H1 (cell line): Measurements from ENCODE around the gene TLR4. TPM values are rescaled to one million over a fixed set of nuclear protein-coding genes. Genes with fewer than 3 reads are reported as not detected.

Experiments
- CTCF ChIA-PET: fragments of 300-600 bp; sonication (Branson Sonifier 250); formaldehyde crosslinking; loops from one replicate; lab custom pipeline; 2021; ENCODE audit not compliant: partially characterized antibody; lab: Charles Lee
- POLR2A ChIA-PET: fragments of 300-600 bp; sonication (Branson Sonifier 250); formaldehyde crosslinking; loops from one replicate; lab custom pipeline; 2021; ENCODE audit warnings: inconsistent platforms; ENCODE audit not compliant: partially characterized antibody; lab: Charles Lee
- DNase-seq, 2 experiments: peaks; one replicate each; pipeline versions ENCODE4 v3.0.0 to v3.0.0-alpha.2; 2010 to 2022; ENCODE audit warnings: low spot score in 2 of 2, low read depth in 1 of 2, mixed read lengths in 1 of 2
- FAIRE-seq: peaks from 2 replicates; lab custom pipeline; 2011; peaks lifted over from hg19 to GRCh38; lab: Jason Lieb, UNC
- H2AFZ ChIP-seq: 2 replicates; pipeline ENCODE4 v1.8.1; 2012; ENCODE audit warnings: low read length, inconsistent platforms
- H2AK5ac ChIP-seq: 2 replicates; pipeline ENCODE4 v1.6.1; 2013; ENCODE audit warnings: low read depth, low read length
- H2BK120ac ChIP-seq: replicated peaks from 2 replicates; pipeline ENCODE3; 2013; ENCODE audit warnings: low read depth, low read length, inconsistent platforms
- H2BK12ac ChIP-seq: 2 replicates; pipeline ENCODE4 v1.6.1; 2013; ENCODE audit warnings: low read depth, low read length
- H2BK15ac ChIP-seq: 2 replicates; pipeline ENCODE4 v1.6.1; 2013; ENCODE audit warnings: low read length
- H2BK20ac ChIP-seq: 2 replicates; pipeline ENCODE4 v1.6.1; 2013; ENCODE audit warnings: low read length
- H2BK5ac ChIP-seq: 2 replicates; pipeline ENCODE4 v1.6.1; 2013; ENCODE audit warnings: low read depth, low read length
- H3K14ac ChIP-seq: 2 replicates; pipeline ENCODE4 v1.6.1; 2013; ENCODE audit warnings: inconsistent platforms; ENCODE audit not compliant: insufficient read length
- H3K18ac ChIP-seq: 2 replicates; pipeline ENCODE4 v1.6.1; 2013; ENCODE audit warnings: low read length; ENCODE audit errors: extremely low read depth
- H3K23ac ChIP-seq: 2 replicates; pipeline ENCODE4 v1.6.1; 2013; ENCODE audit warnings: inconsistent platforms; ENCODE audit not compliant: insufficient read length
- H3K23me2 ChIP-seq: 2 replicates; pipeline ENCODE4 v1.6.1; 2013; ENCODE audit warnings: low read depth, low read length
- H3K27ac ChIP-seq: 2 replicates; pipeline ENCODE4 v1.6.1; 2011; ENCODE audit warnings: low read depth, low read length, inconsistent platforms
- H3K27me3 ChIP-seq, 4 experiments: replicated peaks in 1 of 4; 1 replicate in 1 of 4; 2 replicates in 3 of 4; pipeline versions ENCODE4 v1.6.1 to v1.8.1; 2011 to 2013; ENCODE audit warnings: low read length in 3 of 4, mild to moderate bottlenecking in 3 of 4, inconsistent platforms in 2 of 4, mixed read lengths in 2 of 4, moderate library complexity in 1 of 4; ENCODE audit not compliant: control insufficient read depth in 3 of 4, insufficient read depth in 3 of 4; ENCODE audit errors: extremely low read depth in 1 of 4
- H3K36me3 ChIP-seq, 4 experiments: 2 replicates each; pipeline versions ENCODE4 v1.6.1 to v1.8.1; 2011 to 2013; ENCODE audit warnings: mild to moderate bottlenecking in 4 of 4, low read length in 3 of 4, moderate library complexity in 2 of 4, control low read depth in 1 of 4, inconsistent platforms in 1 of 4; ENCODE audit not compliant: insufficient read depth in 4 of 4, control insufficient read depth in 2 of 4
- H3K4ac ChIP-seq: replicated peaks from 2 replicates; pipeline ENCODE3; 2013; ENCODE audit warnings: low read length, low read depth, mixed read lengths, inconsistent platforms; ENCODE audit not compliant: insufficient read length
- H3K4me1 ChIP-seq, 4 experiments: replicated peaks in 1 of 4; 1 replicate in 1 of 4; 2 replicates in 3 of 4; pipeline versions ENCODE4 v1.6.1 to v1.8.1; 2011 to 2013; ENCODE audit warnings: low read length in 3 of 4, inconsistent platforms in 2 of 4, mixed read lengths in 1 of 4; ENCODE audit not compliant: insufficient read depth in 4 of 4, control insufficient read depth in 3 of 4
- H3K4me2 ChIP-seq, 2 experiments: 2 replicates each; pipeline versions ENCODE4 v1.6.1 to v1.8.1; 2011 to 2013; ENCODE audit warnings: low read depth in 2 of 2, low read length in 2 of 2, control low read depth in 1 of 2, inconsistent platforms in 1 of 2, mild to moderate bottlenecking in 1 of 2; ENCODE audit not compliant: insufficient read depth in 1 of 2
- H3K4me3 ChIP-seq, 4 experiments: fragments of 200-600, 300-600 bp in 1 of 4; sonication (generic), shearing (Covaris generic), sonication (Bioruptor Twin) in 1 of 4; 2 replicates each; pipeline versions ENCODE4 v1.5.1 to v1.8.1; 2011 to 2016; ENCODE audit warnings: low read length in 4 of 4, low read depth in 3 of 4, control low read depth in 2 of 4, inconsistent platforms in 2 of 4, mild to moderate bottlenecking in 2 of 4, mixed read lengths in 1 of 4, moderate library complexity in 1 of 4; ENCODE audit not compliant: insufficient read depth in 2 of 4; ENCODE audit errors: extremely low read depth in 1 of 4
- H3K56ac ChIP-seq: replicated peaks from 2 replicates; pipeline ENCODE3; 2013; ENCODE audit warnings: low read depth, mild to moderate bottlenecking, mixed read lengths, low read length, inconsistent platforms; ENCODE audit not compliant: insufficient read length
- H3K79me1 ChIP-seq: 2 replicates; pipeline ENCODE4 v1.6.1; 2013; ENCODE audit warnings: low read depth, low read length, control low read depth
- H3K79me2 ChIP-seq, 2 experiments: 2 replicates each; pipeline versions ENCODE4 v1.6.1 to v1.8.1; 2012 to 2013; ENCODE audit warnings: low read length in 2 of 2, mild to moderate bottlenecking in 2 of 2, inconsistent platforms in 1 of 2; ENCODE audit not compliant: insufficient read depth in 2 of 2, control insufficient read depth in 1 of 2
- H3K9ac ChIP-seq, 4 experiments: replicated peaks in 1 of 4; 1 replicate in 1 of 4; 2 replicates in 3 of 4; pipeline versions ENCODE4 v1.6.1 to v1.8.1; 2011 to 2013; ENCODE audit warnings: low read depth in 3 of 4, low read length in 3 of 4, control low read depth in 2 of 4, mild to moderate bottlenecking in 2 of 4, moderate library complexity in 2 of 4, inconsistent platforms in 1 of 4; ENCODE audit errors: extremely low read depth in 1 of 4
- H3K9me3 ChIP-seq, 2 experiments: 2 replicates each; pipeline versions ENCODE4 v1.6.1 to v1.8.1; 2012 to 2013; ENCODE audit warnings: mild to moderate bottlenecking in 2 of 2, moderate library complexity in 2 of 2, control low read depth in 1 of 2, inconsistent platforms in 1 of 2, low read depth in 1 of 2, low read length in 1 of 2, mixed read lengths in 1 of 2; ENCODE audit not compliant: insufficient read depth in 2 of 2
- H4K20me1 ChIP-seq, 2 experiments: replicated peaks in 1 of 2; 2 replicates each; pipeline versions ENCODE3 to v1.8.1; 2011 to 2013; ENCODE audit warnings: inconsistent platforms in 2 of 2, low read length in 2 of 2, mild to moderate bottlenecking in 1 of 2; ENCODE audit not compliant: insufficient read depth in 2 of 2, control insufficient read depth in 1 of 2
- H4K5ac ChIP-seq: 2 replicates; pipeline ENCODE4 v1.6.1; 2013; ENCODE audit warnings: low read length, low read depth, mixed read lengths, inconsistent platforms; ENCODE audit not compliant: insufficient read length
- H4K8ac ChIP-seq: 2 replicates; pipeline ENCODE4 v1.8.0; 2013; ENCODE audit warnings: mild to moderate bottlenecking, moderate library complexity, low read length, inconsistent platforms; ENCODE audit not compliant: insufficient read depth; ENCODE audit errors: extremely low read depth
- H4K91ac ChIP-seq: replicated peaks from 2 replicates; pipeline ENCODE3; 2013; ENCODE audit warnings: low read length, mixed read lengths, inconsistent platforms; ENCODE audit not compliant: insufficient read length
- EGR1 ChIP-seq: IDR thresholded peaks from 2 replicates; pipeline ENCODE4 v1.6.1; 2011; ENCODE audit warnings: low read depth, low read length, borderline replicate concordance
- WGBS, 2 experiments: shearing (Covaris generic) in 1 of 2; methylation state at CpG; one replicate each; pipeline versions ENCODE4 v1.1.6 to v1.1.7; 2013 to 2015; ENCODE audit warnings: low lambda C conversion rate in 2 of 2, mixed read lengths in 2 of 2, inconsistent platforms in 1 of 2, low coverage in 1 of 2, missing lambda C conversion rate in 1 of 2; ENCODE audit not compliant: insufficient replicate concordance in 2 of 2, insufficient coverage in 1 of 2, insufficient read length in 1 of 2; ENCODE audit errors: extremely low coverage in 1 of 2, missing lambda C conversion rate in 1 of 2; 5-methylcytosine and 5-hydroxymethylcytosine counted together
- polyA plus RNA-seq, 7 experiments: library from polyadenylated mRNA; depleted of rRNA in 3 of 7; stranded (reverse) in 5 of 7; unstranded in 2 of 7; fragments of >200 nt in 5 of 7; fragments of 200-250 nt in 2 of 7; gene quantifications; 1 replicate in 5 of 7; 2 replicates in 1 of 7; 4 replicates in 1 of 7; pipeline versions ENCODE4 v1.2.1 to v1.2.3, GENCODE V29; 2011 to 2013; ENCODE audit warnings: missing spikeins in 2 of 7, mixed read lengths in 2 of 7
- total RNA-seq: library from RNA; stranded (reverse); fragmentation: NEBNext Ultra II Directional; extraction: Animal tissue kit (Norgen Biotek cat#: 25700); gene quantifications from 2 replicates; pipeline ENCODE4 v1.2.1, GENCODE V29; 2021

TLR4 gene
- total and polyA plus RNA-seq, 2 of the 8 experiments (the other 6 are each of a cell fraction or from before 2014, with no cell fraction given): 0.02 to 0.17 TPM

GRCh38 chr9:117707561-117707960, 3.4 kb downstream of the TLR4 start:
- Histone ChIP-seq H3K18ac (no peak overlapping the region), H2BK12ac (no peak overlapping the region), H3K4ac (no peak overlapping the region), H3K79me1 (no peaks in the 10 kb centered on the region), H3K56ac (no peak overlapping the region), H2BK5ac (no peak overlapping the region), H2AK5ac (no peak overlapping the region), H3K9me3 (no peaks in the 10 kb centered on the region), H4K5ac (no peak overlapping the region), H4K91ac (no peak overlapping the region), H3K4me1 (peaks cover 0 to 3% (median 0%) of the 10 kb centered on the region in 4 experiments; a peak in 2 of 7 replicates), H3K9ac (no peak overlapping the region), H3K79me2 (no peaks in the 10 kb centered on the region), H3K4me3 (no peak overlapping the region), H2BK120ac (no peak overlapping the region), H3K4me2 (no peak overlapping the region), H3K27me3 (no peaks in the 10 kb centered on the region), H3K36me3 (no peaks in the 10 kb centered on the region), H3K14ac (no peak overlapping the region), H3K23ac (no peak overlapping the region), H2AFZ (no peak overlapping the region), H2BK15ac (no peak overlapping the region), H3K27ac (no peak overlapping the region), H4K20me1 (no peaks in the 10 kb centered on the region), H3K23me2 (no peaks in the 10 kb centered on the region; the same call in 1 of the 2 replicates), H2BK20ac (no peak overlapping the region), H4K8ac (no peak overlapping the region)
- 80% methylated on average over 1 of the region's 1 CpG; no CpG with 5 or more reads in 1 of the 2 experiments for WGBS, 2 experiments
- FAIRE-seq (no peak), DNase-seq (no peak)
- ChIA-PET POLR2A (no interaction called here), CTCF (no interaction called here)
- TF ChIP-seq EGR1: no peak
